Activated CD4-positive, alpha-beta T cell treated with anti-CD3 and anti-CD28 coated beads for 4 hours (primary cell): Measurements from ENCODE around the gene CALD1.

Experiments
- DNase-seq, 2 donors: peaks; one replicate each; pipeline ENCODE4 v3.0.0-alpha.2; 2020

Gene CALD1

DNA sequence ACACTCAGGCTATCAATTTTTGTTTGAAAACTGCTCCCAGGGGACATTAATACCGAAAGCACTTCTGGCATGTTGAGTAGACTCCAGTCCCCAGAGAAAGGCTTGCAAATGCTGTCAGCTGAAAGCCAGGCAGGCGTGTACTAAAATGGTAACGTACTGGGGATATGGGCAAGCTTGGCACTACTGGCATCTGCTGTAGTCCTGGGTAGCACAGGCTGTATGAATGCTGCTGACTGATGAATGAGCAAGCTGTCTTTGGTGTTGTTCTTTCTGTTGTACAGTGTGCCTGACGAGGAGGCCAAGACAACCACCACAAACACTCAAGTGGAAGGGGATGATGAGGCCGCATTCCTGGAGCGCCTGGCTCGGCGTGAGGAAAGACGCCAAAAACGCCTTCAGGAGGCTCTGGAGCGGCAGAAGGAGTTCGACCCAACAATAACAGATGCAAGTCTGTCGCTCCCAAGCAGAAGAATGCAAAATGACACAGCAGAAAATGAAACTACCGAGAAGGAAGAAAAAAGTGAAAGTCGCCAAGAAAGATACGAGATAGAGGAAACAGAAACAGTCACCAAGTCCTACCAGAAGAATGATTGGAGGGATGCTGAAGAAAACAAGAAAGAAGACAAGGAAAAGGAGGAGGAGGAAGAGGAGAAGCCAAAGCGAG is 153.4 kb downstream of the CALD1 start:
- no peak for DNase-seq

DNA sequence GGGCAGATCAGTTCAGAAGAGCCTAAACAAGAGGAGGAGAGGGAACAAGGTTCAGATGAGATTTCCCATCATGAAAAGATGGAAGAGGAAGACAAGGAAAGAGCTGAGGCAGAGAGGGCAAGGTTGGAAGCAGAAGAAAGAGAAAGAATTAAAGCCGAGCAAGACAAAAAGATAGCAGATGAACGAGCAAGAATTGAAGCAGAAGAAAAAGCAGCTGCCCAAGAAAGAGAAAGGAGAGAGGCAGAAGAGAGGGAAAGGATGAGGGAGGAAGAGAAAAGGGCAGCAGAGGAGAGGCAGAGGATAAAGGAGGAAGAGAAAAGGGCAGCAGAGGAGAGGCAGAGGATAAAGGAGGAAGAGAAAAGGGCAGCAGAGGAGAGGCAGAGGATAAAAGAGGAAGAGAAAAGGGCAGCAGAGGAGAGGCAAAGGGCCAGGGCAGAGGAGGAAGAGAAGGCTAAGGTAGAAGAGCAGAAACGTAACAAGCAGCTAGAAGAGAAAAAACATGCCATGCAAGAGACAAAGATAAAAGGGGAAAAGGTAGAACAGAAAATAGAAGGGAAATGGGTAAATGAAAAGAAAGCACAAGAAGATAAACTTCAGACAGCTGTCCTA is 154.1 kb downstream of the CALD1 start:
- DNase-seq = no peak

DNA sequence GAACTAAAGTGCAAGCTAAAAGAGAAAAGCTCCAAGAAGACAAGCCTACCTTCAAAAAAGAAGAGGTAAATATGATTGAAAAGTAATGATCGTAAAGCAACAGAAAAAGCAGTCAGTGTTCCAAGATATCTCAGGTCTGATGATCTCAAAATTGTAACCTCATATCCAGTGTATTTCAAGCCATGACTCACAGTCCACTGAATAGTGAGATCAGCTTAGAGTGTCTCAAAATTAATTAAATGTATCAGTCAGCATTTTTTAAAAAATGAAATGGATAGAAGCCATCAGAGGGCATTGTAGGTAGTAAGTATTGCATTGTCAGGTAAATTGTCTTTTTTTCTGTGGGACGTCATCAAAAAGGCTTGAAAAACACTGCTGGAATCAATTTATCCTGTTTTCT is 156.3 kb downstream of the CALD1 start:
- no peak for DNase-seq

DNA sequence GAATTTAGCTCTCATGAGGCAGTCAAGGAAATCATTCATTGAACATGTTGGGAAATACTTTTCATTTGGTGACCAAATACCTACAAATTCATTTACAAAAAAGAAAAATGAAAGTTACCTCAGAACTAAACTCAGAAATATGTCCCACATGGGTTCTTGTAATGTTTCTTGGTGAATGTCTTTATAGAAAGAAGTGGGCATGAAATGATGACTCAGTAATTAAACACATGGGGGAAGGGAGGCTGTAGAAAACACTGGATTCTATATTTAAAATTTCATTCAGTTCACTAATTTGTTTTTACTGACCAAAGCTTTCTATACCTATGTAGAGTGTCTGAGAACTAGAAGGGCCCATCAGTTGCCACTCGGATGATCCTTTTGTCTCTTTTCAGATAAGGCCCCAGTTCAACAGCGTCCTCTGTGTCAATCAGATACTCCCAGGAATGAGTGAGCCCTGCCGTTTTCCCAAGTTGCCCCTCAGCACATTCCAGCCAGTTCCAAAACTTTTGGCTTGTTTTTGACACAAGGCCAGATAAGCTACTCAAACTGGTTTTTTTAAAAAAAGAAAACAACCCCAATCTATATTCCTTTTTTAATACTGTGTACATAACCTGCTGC is 157.6 kb downstream of the CALD1 start:
- DNase-seq = no peak

DNA sequence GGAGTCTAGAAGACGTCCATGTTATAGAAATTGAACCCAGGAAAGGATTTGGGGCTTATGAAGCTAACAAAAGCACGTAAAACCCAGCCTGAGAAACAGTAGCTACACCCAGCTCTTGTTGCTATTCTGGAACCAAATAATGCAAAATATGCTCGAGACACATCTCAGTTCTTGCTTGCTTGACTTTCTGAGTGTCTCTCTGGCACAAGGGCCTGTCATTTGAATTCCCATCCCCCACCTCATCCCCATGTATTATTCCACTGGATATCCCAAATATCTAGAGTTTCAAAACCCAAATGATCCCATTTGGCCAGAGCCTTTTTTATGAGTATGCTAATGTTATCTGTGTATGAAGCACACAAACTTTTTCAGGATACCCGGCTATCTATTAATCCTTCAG is 158.7 kb downstream of the CALD1 start:
- DNase-seq = no peak

DNA sequence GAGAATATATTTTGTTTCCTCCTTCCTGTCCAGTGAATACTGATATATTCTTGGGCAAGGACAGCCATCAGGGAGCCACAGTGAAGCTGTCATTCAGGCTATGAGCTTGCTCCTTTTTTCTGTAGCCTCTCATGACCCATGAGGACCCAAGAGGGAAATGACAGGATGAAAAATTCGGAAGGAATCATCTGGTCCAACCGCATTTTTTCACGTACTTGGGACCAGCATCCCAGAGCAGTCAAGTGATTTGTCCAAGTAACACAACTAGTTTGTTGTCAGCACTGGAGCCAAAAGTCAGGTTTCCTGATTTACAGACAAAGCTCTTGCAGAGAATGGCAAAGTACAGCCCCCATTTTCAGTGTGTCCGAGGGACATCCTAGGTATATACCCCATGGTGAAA is 159.7 kb downstream of the CALD1 start:
- DNase-seq = no peak

DNA sequence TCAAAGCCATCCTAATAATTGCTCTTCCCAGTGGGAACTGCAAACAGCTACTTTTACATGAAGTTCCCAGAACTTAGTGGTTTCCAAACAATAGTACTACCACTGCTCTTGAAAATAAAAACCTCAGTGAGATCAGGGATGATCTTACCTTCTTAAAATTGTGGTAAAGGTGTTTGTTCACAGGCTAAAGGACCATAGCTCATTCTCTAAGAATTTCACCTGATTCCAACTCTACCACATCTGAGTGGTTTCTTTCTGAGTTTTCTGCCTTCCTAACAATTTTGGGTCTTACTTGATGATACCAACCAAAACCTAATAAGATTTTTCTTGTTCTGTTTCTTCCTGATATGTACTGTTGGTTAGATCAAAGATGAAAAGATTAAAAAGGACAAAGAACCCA is 161.3 kb downstream of the CALD1 start:
- no peak for DNase-seq

DNA sequence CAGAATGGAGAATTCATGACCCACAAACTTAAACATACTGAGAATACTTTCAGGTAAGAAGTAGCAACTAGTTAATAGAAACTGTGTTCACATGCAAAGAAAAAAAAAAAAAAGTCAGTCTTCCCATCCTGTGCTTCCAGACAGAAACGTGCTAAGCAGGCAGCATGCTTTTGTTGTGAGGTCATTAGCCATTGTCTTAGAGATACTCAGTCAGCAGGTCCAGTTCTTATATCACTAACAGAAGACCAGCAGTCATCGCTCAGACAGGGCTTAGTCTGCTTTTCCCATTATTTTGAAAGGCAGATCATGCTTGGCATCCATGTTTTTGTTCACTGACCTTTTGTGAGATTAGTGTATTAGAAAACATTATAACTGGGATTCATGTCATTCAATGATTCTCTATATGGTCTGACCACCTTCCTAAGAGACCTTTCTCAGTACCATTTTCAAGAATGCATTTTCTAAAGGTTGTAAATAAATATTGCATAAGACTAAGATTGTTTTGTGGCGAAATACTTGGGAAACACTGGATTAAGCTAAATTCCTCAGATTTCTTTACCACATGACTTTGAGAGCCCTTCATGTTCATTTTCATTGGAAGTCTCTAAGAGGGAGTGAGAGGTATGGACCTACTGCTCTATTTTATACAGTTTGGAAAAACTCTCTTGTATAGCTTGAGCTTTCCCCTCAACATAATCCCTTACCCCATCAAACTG is 161.9 kb downstream of the CALD1 start:
- DNase-seq = no peak

DNA sequence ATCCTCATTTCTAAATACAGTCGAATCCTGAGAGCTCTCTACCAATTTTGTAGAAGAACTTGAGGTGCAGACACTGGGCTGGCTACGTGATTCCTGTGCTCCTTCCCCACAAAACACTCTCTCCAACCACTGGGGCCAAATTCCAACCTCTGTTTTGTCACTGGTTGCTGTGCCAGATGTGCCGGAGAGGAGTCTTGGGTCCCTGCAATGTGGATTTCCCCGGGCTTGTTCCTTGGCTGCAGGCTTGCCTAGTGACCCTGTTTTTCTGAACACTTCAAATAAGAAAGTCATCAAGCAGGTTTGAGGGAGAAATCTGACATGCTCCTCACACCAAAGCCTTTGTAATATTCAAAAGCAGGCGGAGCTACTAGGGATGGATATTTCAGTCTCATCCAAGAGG is 162.5 kb downstream of the CALD1 start:
- no peak for DNase-seq

DNA sequence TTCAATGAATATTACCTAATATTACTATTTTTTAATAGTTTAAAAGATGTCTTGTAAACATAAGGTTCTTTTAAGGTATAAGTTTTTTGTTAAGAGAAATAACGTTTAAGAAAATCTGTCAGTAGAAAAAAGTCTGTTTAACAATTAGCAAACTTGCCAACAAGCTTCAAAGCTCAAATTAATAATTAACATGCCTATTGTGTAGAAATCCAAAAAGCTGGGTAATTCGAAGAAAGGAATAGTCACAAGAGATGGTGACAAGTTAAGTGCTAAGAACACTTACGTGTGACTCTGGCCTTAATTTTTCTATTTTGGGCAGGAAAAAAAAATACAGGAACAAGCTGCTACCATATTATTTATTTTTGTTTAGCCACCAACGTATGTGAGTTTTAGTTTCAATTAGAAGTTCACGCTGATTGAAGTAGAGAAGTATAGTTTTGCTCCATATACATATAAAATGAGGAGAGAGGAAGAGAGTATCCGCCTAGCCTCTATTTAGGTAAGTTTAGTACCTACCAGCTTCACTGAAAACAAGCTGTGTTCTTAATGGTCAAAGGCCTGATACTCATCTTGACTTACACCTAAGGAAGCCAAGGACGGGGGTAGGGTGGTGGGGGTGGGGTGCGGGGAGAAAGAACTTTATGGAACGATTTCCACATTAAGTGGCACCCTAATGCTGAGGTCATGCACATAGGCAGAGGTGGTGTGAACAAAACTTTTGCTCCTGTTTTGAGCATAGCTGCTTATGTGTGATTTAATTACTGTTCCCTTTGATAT is 163.4 kb downstream of the CALD1 start:
- no peak for DNase-seq

DNA sequence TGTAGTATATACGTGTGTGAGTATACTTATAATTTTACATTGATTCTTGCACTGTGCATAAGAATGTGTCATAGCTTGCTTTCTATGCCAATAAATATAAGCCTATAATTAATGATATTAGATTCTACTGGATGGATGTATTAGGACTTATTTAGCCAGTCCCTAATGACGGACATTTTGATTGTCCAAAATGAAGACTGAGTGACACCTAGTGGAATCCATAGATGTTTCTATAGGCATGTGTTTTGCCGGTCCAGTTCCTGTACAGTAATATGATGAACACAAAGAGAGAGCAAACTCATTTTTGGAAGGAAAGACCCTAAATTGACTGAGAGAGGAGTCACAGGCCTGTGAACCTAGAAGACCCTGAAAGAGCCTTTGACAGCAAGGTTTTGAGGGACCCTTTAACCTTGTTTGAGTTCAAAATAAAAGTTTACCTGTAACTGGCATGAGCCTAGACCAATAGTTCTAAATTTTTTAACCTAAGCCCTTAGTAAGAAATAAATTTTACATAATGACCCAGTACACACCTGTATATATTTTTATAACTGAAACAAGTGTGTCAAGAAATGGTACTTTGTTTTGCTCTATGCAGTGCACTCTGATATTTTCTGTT is 164.5 kb downstream of the CALD1 start:
- no peak for DNase-seq

DNA sequence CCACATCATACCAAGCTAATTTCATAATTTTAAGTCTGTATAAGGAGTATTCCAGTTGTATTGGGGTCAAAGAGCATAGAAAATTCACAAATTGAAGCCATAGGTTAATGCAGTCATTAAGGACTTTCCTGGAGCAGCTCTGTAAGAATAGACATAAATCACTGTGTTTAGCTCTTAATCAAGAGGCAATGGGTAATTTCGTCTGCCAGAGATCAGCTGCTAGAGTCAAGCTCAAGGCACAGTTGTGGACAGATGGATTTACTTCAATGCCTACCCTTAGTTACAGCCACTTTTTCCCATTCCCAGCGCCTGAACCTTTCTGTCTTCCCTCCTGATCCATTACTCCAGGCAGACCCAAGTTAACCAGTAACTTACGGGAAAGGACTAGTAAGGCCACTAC is 166.3 kb downstream of the CALD1 start:
- no peak for DNase-seq

DNA sequence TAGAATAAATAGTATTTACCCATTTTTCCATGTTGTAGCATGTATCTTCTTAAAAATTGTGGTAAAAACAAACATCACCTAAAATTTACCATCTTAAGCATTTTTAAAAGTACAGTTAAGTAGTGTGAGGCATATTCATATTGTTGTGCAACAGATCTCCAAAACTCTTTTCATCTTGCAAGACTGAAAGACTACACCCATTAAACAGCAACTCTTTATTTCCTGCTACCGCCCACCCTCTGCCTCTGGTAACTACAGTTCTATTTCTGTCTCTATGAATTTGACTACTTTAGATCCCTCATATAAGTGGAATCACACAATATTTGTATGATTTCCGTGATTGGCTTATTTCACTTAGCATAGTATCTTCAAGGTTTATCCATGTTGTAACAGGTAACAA is 166.8 kb downstream of the CALD1 start:
- DNase-seq = no peak

DNA sequence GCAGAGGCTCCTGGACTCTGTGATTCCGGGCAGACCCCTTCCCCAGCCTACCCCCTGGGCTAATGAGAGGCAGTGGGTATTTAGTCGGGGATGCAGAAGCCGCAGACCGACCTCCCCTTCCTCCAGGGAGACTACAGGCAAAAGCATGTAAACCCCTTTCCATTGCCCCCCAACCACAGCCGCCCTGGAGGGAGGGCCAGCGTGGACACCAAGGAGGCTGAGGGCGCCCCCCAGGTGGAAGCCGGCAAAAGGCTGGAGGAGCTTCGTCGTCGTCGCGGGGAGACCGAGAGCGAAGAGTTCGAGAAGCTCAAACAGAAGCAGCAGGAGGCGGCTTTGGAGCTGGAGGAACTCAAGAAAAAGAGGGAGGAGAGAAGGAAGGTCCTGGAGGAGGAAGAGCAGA is 167.9 kb downstream of the CALD1 start:
- DNase-seq = no peak

DNA sequence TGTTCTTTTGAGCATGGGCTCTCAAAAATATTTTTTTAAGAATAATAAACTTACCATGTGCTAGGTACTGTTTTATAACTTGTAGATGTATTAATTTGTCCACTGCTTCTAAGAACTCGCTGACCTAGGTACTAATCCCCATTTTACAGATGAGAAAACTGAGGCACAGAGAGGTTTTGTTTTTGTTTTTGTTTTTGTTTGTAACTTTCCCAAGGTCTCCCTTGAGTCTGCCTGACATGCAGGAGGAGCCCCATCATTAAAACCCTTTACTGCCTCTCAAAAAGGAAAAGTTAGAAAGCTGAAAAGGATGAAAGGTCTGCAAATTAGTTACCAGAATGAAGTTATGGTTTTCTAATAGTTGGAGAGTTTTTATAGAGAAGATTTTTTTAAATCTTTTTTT is 168.4 kb downstream of the CALD1 start:
- DNase-seq = no peak

DNA sequence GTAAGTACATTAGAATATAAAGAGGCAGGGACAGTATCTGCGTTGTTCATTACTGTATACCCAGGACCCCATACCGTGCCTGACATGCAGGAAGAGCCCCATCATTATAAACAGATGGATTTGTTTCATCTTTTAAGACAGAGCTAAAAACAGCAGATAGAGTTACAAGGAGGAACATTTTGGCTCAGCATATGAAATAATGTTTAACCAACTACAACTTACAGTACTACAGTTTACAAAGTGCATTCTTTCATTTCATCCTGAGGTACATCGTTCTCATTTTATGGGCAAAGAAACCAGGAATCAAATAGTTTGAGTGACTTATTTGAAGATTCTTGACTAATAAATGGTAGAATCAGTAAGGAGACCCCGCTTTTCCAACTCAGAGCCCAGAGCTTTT is 168.8 kb downstream of the CALD1 start:
- DNase-seq = no peak

DNA sequence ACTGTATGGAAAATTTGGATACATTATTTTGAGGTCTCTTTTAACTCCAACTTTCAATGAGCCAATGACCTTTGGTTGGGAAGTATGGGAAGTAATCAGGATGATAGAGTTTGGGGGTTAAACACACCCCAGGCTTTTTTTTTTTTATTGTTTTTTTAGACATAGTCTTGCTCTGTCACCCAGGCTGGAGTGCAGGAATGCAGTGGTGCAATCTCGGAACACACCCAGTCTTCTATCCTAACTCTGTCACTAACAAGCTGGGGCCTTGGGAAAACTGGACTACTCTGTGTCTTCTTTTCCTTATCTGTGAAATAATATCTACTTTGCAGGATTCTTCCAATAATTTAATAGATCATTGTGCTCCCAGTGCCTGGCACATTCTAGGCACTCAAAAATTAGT is 169.3 kb downstream of the CALD1 start:
- no peak for DNase-seq

DNA sequence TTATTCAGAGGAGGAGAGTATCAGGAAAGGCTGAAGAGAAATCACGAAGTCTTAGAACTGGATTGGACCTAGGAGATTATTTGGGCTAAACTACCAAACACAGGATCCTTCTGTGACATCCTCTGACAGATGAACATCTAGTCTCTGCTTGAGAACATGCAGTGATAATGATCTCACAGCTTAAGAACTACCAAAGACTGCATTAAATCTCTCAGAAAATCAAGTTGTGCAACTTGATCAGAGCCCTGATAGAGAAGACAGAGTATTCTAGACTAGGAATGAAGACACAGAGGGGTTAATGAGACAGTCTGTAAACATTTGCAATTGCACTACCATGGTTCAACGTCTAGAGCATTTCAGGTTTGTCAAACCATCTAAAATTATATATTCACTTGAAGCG is 169.7 kb downstream of the CALD1 start:
- no peak for DNase-seq

DNA sequence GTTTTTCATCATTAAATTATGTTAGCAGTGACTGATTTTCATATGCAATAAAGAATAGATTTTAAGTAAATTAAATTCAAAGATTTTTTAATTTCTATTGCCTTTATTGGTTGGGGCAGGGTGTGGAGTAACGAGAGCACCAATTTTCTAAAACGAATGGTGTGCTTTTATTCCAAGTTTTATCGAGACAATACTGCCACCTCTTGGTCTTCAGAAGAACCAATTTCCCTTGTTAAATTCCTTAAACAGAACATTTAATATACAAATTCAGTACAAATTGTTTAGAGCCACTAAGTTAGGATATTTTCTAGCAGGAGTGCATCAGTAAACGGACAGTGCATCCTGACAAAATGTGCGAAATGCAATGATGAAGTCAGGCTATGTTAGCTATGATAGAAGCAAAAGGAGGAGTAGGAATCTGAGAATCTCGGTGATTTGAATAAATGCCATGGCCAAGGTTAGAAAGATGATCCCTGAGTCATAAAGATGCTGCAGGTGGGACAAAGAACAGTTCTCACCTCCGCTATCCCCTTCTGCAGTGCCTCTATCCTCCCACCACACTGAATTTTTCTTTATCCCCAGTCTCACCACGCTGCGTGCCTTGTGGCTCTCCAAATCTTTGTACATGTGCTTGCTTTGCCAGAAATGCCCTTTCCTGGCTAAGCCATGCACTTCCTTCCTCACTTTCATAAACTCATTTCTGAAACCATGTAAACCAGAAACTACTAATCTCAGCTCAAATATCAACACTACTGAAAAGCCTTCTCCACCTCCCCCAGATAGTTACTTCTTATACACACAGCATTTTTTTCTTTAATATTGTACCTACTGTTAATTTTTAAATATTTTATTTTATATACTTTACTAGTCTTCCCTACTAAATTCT is 175.0 kb downstream of the CALD1 start:
- DNase-seq = no peak

DNA sequence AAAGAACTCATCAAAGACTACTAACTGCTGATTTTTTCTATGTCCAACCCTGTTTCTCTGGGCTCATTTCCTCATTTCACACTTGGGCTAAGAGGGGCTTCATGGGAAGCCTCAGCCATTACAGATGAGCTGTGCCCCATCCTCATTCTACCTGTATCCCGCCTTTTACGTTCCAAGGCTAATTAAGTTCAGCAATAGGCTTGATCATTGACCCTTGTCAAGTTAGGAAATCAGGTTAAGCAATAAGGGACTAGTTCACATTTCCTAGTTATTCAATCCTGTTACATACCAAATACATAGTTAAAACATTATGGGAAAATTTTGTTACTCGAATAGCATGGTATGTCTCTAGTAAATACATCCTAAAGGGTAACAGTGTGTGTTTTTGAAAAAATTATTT is 177.6 kb downstream of the CALD1 start:
- DNase-seq = no peak

DNA sequence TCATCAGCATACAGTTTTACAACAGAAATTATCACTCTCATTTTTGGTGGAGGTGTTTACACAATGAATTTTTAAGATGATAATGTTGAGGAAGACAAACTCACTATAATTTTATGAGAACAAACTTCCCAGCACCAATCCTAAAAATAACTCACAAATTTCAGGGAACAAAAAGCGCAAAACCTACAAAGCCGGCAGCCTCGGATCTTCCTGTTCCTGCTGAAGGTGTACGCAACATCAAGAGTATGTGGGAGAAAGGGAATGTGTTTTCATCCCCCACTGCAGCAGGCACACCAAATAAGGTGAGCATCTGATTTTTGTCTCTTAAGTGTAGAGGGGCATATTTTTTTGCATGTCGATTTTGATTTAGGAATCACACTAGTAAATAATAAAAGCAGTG is 180.4 kb downstream of the CALD1 start:
- no peak for DNase-seq

DNA sequence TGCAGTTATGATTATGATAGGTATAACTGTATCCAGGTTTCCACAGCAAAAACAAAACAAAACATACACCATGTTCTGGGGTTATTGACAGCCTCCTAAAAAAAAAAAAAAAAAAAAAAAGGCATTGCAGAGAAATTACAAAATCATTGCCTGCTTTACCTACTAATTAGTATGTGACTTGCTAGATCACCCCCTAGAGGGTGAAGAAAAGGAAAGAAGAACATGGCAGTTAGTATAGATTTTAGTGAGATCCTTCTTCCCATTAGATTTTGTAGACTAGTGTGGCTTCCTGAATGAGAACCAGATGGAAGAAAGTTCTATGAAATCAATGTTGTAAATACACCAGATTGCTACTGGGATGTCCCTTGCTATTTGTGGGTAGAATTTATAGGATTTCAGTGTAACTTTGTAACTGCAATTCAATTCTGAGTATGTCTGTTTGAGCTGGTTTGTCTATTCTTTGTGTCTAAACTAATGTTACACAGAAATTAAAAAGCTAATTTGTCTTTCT is 182.9 kb downstream of the CALD1 start:
- no peak for DNase-seq
